AG08395 (cell line): ENCODE data around the gene PDE8A.
"Not testable (repeated sequence)": the region's sequence is repeated elsewhere in the genome, so short reads cannot be mapped to it uniquely, and the experiment has no call there.

Experiments used
- DNase-seq: peaks from one replicate; pipeline ENCODE4 v3.0.0; 2012; ENCODE audit warnings: mixed read lengths, low spot score

PDE8A gene

DNA sequence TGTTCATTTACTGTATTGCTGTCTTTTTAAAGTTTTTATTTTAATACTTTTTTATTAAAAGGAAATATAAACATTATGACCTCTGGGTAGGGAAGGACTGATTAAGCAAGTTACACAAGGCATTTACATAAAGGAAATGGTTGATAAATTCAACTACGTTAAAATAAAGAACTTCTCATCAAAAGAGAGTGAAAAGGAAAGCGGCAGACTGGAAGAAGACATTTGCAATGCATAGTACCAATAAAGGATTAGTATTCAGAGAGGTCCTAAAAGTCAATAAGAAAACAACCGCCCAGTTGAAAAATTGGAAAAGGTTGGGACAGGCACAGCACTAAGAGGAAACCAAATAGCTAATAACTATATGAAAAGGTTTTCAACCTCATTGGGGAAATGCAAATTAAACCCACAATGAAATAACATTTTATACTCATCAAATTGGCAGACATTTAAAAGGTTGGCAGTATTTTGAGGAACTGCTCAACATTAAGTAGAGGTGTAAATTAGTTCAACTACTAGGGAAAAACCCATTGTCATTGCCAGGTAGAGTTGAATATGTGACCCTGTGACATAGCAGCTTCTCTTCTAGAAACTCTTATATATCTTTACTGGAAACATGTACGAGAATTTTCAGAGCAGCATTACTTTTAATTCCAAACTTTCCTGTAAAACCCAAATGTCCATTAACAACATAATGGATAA is 9.5 kb downstream of the PDE8A start:
- no peak for DNase-seq

DNA sequence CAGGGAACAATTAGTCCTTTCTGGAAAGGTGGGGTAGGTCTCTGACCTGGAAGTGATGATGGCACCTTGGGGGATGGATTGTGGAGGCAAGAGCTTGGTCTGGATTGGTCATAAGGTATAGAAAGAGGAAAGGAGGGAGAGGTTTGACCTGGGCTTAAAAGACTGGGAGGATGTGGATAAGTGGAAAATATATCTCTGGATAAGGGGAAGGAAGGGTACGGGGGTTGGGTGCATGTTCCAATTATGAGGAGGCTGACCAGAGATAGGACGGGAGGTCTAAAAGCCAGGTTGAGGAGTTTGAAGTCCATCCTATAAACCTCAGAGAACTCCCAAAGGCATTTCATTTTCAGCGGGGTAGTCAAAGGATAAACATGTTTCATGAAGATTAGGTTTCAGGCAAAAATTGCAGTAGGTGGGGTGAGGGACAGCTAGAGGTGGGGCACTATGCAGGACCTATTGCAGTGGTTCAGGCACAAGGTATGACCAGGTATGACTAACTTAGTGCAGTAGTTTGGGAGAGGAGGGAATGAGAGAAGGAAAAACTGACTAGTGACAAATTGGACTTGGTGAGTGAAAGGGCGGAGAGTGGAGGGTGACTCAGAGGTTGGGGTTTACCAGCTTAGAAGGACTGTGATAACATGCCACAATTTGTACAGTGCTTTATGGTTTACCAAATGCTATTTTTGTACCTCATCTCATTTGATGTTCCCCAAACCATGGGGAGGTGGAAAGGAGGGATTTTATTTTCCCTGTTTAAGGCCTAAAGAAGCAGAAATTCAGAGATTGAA is 10.7 kb downstream of the PDE8A start:
- DNase-seq = peak; percentile 81

DNA sequence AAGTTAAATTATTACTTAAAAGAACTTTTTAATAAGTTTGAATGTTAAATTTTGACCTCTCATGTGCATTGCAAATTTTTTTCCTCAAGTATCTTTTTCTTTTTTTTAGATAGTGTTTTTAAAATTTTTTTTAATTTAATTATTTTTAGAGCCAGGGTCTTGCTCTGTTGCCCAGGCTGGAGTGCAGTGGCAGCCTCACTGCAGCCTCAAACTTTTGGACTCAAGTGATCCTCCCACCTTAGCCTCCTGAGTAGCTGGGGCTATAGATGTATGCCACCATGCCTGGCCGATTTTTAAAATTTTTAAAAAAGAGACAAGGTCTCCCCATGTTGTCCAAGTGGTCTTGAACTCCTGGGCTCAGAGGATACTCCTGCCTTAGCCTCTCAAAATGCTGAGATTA is 14.4 kb downstream of the PDE8A start:
- DNase-seq = no peak

DNA sequence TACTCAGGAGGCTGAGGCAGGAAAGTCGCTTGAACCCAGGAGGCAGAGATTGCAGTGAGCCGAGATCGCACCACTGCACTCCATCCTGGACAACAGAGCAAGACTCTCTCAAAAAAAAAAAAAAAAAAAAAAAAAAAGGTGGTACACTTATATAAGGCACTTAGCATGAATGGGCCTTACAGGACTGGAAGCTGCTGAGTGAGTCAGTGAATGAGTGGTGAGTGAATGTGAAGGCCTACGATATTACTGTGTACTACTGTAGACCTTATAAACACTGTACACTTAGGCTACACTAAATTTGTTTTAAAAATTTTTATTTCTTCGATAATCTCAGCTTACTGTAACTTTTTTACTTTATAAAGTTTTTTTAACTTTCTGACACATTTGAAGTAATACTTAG is 15.1 kb downstream of the PDE8A start:
- DNase-seq = not testable (repeated sequence)

DNA sequence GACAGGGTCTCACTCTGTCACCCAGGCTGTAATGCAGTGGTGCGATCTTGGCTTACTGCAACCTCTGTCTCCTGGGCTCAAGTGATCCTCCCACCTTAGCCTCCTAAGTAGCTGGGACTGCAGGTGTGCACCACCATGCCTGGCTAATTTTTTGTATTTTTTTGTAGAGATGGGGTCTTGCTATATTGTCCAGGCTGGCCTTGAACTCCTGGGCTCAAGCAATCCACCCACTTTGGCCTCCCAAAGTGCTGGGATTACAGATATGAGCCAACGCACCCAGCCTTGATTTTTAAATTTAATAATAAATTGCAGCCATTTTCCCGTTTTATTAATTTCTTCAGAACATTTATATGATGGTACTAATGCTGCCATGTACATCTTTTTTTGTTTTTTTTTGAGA is 15.6 kb downstream of the PDE8A start:
- DNase-seq = not testable (repeated sequence)

DNA sequence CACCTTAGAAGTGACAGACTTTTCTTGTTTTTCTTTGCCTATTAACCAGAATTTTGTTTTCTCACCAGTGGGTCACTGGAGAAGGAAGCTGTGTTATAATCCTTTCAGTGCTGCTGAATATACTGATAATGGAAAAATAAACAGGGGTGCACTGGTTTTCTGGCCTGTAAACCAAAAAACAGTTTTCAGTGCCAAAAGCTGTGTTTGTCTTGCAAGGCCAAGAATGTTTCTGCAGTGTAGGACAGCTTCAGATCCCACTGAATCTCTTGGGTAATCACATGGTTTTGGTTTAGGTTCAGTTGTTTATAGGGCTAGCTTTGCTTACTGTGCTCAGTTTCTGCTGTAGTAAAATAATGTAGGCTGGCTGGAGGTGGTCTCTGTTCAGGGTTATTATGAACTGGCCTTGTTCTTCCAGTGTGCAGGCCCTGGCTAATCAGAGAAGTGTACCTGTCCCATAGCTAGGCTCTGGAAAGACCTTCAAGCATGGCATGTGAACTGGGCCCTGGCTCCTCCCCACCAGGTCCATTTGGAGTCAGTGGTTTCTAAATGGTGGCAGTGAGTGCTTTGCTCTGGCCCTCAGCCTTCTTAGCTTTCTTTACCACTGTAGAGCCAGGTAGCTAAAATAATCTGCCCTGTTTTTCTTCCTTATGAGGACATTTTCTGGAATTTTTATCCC is 18.7 kb downstream of the PDE8A start:
- peak; percentile 28 for DNase-seq

DNA sequence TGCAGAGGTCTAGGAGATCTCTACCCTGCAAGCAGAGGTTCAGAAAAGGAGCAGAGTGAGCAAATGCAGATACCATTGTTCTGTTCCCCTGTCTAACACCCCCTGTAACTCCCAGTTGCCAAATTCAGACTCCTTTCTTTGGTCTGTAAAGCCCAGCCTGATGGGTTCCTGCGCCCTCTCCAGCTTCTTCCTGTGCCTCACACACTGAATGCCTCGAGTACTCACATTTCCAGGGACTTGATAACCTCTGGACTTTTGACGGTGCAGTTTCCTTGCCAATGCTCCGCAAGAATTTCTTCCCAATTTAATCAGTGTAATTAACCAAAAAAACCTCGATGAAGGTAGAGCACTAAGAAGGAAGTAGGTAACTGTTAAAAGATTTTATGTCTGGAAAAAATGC is 19.3 kb downstream of the PDE8A start:
- no peak for DNase-seq

DNA sequence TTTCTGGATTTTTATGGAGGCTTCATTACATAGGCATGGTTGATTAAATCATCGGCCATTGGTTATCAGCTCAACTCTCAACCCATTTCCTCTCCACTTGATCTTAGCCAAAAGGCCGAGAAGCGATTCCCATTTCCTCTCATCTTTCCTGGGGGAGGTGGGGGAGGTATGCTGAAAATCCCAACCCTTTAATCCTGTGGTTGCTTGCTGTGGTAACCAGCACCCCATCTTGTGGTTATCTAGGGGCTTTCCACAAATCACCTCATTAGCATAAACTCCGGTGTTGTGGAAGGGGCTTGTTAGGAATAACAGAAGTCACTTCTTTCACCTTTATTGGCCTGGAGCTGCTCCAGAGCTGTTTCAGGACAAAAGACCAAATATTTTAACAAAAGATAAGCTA is 20.9 kb downstream of the PDE8A start:
- no peak for DNase-seq

DNA sequence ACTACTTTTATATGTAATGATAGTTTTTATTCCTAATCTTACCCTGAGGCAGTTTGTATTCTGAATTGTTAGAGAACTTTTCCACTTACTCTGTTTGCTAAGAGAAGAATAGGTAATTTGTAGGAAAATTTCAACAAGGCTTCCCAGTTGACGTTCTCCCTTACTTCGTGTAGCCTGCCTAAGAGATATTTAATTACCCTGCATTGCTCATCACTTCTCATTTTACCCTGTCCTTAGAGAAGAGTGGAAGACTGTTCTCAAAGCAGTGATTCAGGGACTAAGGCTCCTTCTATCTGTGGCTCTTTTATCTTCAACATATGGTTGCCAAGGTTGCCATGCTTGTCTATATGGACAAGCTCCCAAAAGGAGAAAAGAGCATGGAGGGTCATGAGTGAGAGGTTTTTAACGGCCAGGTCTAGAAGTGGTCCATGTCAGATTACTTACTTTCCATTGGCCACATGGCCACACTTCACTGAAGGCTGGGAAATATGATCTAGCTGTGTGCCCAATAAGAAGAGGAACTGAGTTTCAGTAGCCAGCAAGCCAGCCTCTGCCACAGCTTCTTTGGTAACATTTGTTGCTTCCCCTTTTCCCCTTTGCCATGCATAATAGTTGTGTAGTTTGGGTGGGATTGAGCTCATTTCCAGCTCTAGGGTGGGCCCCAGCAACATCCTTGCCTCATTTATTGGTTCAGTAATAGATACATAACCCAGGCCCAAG is 22.1 kb downstream of the PDE8A start:
- no peak for DNase-seq

DNA sequence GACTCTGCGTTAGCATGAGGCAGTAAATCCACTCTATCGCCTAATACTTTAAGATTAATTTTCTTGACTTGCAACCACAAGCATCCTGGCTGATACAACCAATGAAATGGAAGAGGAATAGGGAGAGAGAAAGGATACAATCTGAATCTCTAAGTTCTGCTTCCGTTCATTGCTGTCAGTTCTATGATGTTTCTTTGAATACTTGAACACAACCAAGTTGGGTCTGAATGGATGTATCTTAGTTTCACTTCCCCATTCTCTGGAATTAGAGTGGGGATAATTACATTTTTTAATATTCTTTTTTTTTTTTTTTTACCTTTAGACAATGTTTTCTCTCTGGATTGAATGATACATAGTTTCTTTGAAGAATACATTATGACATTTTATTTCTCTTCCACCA is 22.9 kb downstream of the PDE8A start:
- DNase-seq = no peak

DNA sequence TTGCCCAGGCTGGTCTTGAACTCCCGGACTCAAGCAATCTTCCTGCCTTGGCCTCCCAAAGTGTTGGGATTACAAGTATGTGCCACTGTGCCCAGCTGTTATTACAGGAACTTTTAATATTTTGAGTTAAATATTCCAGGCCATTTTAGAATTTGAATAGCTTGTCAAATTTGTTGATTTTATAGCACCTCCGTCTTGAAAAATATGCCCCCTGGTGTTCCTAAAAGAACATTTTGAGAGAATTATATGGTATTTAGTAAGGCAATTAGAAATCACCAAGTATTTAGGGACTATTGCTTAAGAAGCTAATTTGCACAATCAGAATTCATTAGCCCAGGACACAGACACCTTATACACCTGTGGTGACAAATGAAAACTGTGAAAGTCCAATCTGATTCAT is 23.7 kb downstream of the PDE8A start:
- DNase-seq = no peak

DNA sequence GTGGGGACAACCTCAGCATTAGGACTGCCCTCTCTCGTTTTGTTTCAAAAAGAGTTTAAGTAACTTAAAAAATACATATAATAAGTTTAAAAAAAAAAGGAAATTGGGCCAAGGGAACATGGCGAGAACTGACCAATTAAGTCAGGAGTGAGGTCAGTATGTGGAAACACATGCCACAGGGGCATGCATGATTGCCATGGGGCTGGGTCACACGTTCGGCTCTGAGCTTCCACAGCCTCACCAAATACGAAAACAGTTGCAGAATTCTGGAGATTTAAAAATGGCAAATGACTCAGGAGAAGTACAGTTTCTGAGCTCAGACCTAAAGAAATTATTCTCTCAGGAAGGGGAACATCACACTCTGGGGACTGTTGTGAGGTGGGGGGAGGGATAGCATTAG is 24.1 kb downstream of the PDE8A start:
- no peak for DNase-seq

DNA sequence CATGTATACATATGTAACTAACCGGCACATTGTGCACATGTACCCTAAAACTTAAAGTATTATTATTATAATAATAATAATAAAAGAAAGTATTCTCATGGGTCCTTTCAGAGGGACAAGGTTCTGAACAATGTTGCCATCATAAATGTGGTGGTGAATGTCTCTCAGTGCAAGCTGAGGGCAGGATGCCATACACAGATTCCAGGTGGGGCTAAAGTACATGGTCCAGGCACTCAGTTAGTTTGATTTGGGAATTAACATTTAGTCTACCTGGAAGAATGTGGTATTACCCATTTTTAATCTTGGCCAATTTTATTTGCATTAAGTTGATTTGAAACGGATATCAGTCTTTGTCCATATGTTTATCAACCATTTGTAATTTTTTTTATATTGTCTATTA is 24.5 kb downstream of the PDE8A start:
- DNase-seq = no peak

DNA sequence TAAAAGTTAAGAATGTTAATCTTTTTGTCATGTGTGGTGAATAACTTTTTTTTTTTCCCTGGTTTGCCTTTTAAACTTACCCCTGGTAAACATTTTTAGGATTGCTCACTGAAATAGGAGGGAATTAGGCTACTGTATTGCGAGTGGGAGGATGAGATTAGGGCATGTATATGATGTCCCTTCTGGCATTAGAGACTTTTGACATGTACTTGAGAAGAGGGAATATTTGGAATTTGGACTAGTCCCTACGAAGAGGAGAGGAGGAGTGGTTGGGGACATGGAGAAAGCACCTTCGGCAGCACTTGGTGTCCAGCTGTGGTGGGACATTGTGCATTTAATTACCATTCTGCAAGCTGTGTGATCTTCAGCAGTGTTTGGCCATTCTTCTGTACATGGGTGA is 25.0 kb downstream of the PDE8A start:
- no peak for DNase-seq

DNA sequence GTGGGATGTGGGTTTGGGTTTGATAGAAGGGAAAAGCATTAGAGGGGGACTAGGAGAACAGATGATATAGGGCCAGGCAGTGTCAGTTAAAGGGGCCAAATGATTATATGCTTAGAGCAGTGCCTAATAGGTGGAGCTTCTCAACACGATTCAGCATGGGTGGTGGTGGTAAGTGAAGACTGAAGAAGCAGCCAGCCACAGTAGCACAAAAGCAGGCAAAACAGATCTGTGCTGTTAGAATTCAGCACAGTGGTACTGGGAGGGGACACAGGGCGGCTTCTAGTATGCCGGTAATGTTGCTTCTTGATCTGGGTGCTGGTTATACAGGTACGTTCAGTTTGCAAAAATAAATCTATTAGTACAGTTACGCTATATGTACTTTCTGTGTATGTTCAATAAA is 25.5 kb downstream of the PDE8A start:
- DNase-seq = no peak

DNA sequence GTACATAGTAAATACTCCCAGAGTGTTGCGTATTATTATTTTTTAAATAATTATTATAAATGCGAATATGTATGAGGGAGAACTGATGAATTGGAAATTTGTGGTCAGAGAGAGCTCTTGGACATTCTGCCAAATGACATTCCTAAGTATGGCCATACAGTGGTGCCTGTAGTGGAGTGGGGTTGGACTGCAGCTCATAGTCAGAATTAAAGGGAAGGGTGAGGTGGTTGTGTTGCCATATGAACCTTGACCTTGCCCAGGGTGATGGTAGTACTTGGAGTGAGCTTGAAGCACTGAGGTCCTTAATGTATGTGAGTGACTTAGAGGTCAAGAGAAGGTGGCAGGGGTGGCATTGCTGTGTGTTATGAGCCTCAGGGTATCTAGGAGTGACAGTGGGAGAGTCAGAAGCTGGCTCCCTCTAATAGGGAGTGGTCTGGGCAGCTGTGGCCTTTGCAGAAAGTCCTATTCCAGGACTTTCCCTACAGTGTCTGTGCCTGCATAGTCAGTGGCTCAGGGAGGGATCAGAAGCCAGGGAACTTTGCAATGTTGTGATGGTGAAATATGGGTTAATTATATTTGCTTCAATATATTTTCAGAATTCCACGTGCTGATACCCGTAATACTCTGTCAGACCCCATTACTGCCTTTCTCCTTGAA is 26.2 kb downstream of the PDE8A start:
- no peak for DNase-seq

DNA sequence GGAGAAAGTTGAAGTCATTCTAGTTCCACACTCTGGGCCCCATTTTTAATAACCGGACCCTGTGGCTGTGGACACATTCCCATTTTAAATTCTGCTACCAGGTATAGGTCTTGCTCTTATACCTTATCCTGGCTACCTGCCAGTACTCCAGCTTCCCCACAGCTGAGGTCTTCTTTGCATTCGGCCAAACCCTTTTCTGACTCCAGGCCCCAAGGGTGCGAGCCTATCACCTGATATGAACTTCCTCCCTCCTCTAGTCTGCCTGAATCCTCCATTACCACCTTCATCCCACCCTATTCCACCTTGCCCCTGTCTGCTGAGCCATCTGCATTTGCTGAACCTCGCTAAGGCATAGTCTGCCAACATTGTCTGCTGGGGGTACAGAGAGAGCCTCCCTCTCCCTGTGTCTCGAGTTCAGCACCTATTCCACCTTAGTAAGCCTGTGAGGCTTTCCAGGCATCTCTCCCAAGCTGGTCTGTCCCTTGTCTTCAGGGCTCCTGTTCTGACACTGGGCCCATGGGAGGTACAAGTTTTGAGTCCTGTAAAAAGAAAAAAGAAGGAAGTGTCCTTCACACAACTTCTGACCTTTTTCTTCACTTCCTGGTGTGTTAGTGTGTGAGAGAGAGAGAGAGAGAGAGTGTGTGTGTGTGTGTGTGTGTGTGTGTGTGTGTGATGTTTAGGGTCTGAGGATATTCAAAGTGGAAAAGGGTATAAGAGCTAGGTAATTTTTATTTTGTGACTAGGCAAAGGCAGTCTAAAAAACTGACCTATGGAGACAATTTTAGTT is 27.0 kb downstream of the PDE8A start:
- DNase-seq = no peak

DNA sequence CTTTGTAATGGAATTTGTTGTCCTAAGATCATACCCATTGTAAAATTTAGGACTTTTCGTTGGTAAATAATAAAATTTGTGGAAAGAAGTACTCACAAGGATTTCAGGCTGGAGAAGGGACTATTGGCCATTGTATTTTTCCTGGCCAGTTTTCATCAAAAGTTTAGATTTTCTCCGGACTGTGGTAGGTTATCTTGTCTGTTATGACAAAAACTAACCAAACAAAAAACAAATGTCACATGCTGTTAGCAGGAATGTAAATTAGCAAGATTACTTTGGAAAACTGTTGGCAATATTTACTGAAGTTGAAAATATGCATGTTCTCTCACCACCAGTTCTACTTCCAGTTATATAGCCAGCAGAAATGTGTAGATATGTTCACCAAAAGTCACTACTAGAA is 27.8 kb downstream of the PDE8A start:
- no peak for DNase-seq

DNA sequence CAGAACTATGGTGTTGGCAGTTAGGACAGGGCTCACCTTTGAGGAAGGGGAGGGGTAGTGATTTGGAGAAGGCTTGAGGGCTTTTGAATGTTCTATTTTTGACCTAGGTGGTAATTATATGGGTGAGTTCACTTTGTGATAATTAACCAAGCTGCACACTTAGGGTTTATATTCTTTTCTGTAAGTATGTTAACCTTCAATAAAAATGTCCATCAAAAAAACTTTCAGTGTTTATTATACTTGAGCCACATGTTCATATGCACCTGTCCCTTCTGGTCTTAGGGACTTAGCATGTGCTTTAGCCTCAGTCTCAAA is 28.4 kb downstream of the PDE8A start:
- no peak for DNase-seq

DNA sequence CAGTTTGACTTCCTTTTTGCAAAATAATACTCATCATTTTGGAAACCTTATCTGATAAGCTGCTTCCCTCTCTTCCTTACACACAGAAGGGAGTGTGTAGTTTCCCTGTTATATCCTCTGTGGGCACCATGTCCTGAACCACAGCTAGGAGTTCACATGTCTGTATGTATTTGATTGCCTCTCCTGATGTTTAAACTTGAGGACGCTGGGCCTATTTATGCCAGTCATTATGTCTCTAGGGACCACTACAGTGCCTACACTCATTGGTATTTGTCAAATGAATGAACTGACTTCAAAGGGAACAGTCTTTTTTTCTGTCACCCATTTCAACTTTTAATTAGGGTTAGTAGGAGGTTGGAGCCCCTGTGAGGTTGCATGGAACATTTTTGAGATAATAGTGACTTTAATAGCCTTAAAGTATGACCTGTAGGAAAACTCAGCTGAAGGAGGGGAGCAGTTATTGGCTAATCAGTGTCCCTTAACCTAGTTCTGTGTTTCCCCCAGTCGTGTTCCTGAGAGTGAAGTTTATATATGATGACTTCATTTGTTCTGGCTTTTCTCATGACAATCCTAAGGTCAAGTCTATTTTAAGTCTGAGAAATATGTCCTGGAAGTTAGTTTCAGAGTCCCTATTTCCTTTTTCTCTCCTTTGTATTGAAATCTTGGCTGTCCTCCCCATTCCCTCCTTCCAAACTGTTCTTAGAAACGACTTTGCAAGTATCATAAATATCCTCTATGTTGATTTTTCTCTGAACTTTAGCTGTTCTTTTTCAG is 28.9 kb downstream of the PDE8A start:
- DNase-seq = peak; percentile 53

DNA sequence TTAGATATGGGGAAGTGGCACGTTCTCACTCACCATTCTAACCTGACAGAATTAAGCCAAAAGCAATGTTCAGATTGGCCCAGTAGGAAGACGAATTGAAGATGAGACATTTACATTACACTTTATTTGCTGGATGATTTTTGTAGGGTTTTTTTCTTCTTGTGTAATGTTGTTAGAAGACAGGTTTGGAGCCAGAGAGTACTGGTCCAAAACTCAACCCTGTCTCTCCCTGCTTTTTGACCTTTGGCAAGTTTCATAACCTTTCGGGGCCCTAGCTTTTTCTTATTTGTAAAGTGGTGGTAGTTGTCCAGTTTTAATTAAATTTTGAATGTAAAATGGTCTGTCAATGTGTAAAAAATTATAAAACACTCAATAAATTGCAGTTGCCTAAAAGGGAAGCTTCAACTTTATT is 29.5 kb downstream of the PDE8A start:
- no peak for DNase-seq
